Panc1 (cell line): ENCODE measurements around the gene AOAH. TPM values are rescaled to one million over a fixed set of nuclear protein-coding genes. Genes with fewer than 3 reads are reported as not detected.

ENCODE experiments used
- ATAC-seq: fragments of 200-7000 bp; cut with Tn5 transposase; 2 replicates; pipeline ENCODE4 v1.9.1; 2020; ENCODE audit warnings: mild to moderate bottlenecking, moderate library complexity
- BruUV-seq: library from RNA; stranded (reverse); fragments of 400-500 nt; replicated peaks from 2 replicates; lab custom pipeline; 2021; lab: Mats Ljungman, UMichigan
- CTCF ChIA-PET: fragments of 300-600 bp; sonication (Branson Sonifier 250); formaldehyde crosslinking; loops from one replicate; lab custom pipeline; 2022; ENCODE audit warnings: antibody characterized with exemption; lab: Charles Lee
- POLR2A ChIA-PET: fragments of 300-600 bp; sonication (Branson Sonifier 250); formaldehyde crosslinking; loops from one replicate; lab custom pipeline; 2022; ENCODE audit warnings: antibody characterized with exemption; lab: Charles Lee
- DNase-seq: peaks from one replicate; pipeline ENCODE4 v3.0.0-alpha.2; 2010; ENCODE audit warnings: low read depth, low spot score
- H3K27ac ChIP-seq: 2 replicates; pipeline ENCODE4 v1.5.1; 2011; ENCODE audit warnings: mild to moderate bottlenecking, low read length, inconsistent platforms
- H3K27me3 ChIP-seq: fragments of 200-500 bp; sonication (Bioruptor generic); 2 replicates; pipeline ENCODE4 v1.6.0; 2014; ENCODE audit warnings: low read length, inconsistent platforms; ENCODE audit not compliant: control insufficient read depth, insufficient read depth
- H3K36me3 ChIP-seq: fragments of 200-500 bp; sonication (Bioruptor generic); 2 replicates; pipeline ENCODE4 v1.5.1; 2014; ENCODE audit warnings: inconsistent platforms, mild to moderate bottlenecking, low read length, moderate library complexity; ENCODE audit not compliant: control insufficient read depth, insufficient read depth
- H3K4me1 ChIP-seq: 2 replicates; pipeline ENCODE4 v1.5.1; 2011; ENCODE audit warnings: inconsistent platforms, mild to moderate bottlenecking, low read length, moderate library complexity; ENCODE audit not compliant: control insufficient read depth, insufficient read depth
- H3K4me3 ChIP-seq, 2 experiments: 2 replicates each; pipeline ENCODE4 v1.5.1; 2011 to 2012; ENCODE audit warnings: low read depth in 2 of 2, low read length in 2 of 2, mild to moderate bottlenecking in 2 of 2, inconsistent platforms in 1 of 2, moderate library complexity in 1 of 2
- H3K9me3 ChIP-seq: fragments of 200-500 bp; sonication (Bioruptor generic); 2 replicates; pipeline ENCODE4 v1.5.1; 2014; ENCODE audit warnings: low read depth, mild to moderate bottlenecking, inconsistent platforms, low read length, moderate library complexity; ENCODE audit not compliant: control insufficient read depth, insufficient read depth
- CTCF ChIP-seq: fragments of 450-650 bp; IDR thresholded peaks from 2 replicates; pipeline ENCODE4 v1.5.1; 2017; ENCODE audit warnings: mild to moderate bottlenecking
- POLR2AphosphoS5 ChIP-seq: IDR thresholded peaks from 2 replicates; pipeline ENCODE4 v1.6.1; 2012; ENCODE audit warnings: mild to moderate bottlenecking, low read depth, low read length, moderate library complexity
- REST ChIP-seq, 2 experiments: IDR thresholded peaks; 2 replicates each; pipeline ENCODE4 v1.6.1; 2011 to 2012; ENCODE audit warnings: low read depth in 2 of 2, control low read depth in 1 of 2, low read length in 1 of 2, mild to moderate bottlenecking in 1 of 2, moderate library complexity in 1 of 2; ENCODE audit not compliant: insufficient read depth in 1 of 2
- SIN3A ChIP-seq: IDR thresholded peaks from 2 replicates; pipeline ENCODE4 v1.6.1; 2012; ENCODE audit warnings: low read depth, mild to moderate bottlenecking, low read length, moderate library complexity, borderline replicate concordance; ENCODE audit not compliant: insufficient read depth
- TCF7L2 ChIP-seq: IDR thresholded peaks from 2 replicates; pipeline ENCODE4 v1.6.1; 2011; ENCODE audit warnings: mild to moderate bottlenecking, low read depth, low read length, inconsistent platforms
- in situ Hi-C: cut with HindIII; loops from 2 replicates; pipeline ENCODE4 v1.10.0; 2016; ENCODE audit warnings: low sequenced_read_pairs, low pct_unique_long_range_greater_than_20kb
- intact Hi-C: fragments of 100-400 bp; cut with micrococcal nuclease; formaldehyde crosslinking; loops from one replicate; pipeline ENCODE4 v1.10.0; 2022; ENCODE audit not compliant: unreplicated experiment
- total RNA-seq: library from RNA; stranded (reverse); gene quantifications from one replicate; pipeline ENCODE4 v1.2.1, GENCODE V29; 2021; ENCODE audit not compliant: unreplicated experiment

Gene AOAH
- total RNA-seq, 1 experiment from 2014 or later: 0.31 TPM

DNA sequence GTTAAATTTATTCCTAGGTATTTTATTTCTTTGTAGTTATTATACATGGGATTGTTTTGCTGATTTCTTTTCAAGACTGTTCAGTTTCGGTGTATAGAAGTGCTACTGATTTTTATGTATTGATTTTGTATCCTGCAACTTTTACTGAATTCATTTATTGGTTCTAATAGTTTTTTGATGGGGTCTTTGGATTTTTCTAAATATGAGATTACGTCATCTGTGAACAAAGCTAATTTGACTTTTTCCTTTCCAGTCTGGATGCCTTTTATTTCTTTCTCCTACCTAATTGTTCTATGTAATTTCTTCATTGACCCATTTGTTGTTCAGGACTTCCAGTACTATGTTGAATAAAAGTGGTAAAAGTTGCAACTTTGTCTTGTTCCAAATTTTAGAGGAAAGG lies 5.8 kb upstream of the AOAH start:
- intact Hi-C loops (no loop called here), in situ Hi-C loops (no loop called here)
- no peak overlapping the region for H3K27ac ChIP-seq
- no peak for ATAC-seq
- H3K4me1 ChIP-seq: no peaks in the 10 kb centered on the region
- POLR2A ChIA-PET: no interaction called here
- TF ChIP-seq TCF7L2 (no peak), REST (IDR thresholded peaks at IDR 0.05; ENCODE audit: insufficient read depth in 1 of 2, low read depth in 2 of 2, low read length in 1 of 2) (no peak), POLR2AphosphoS5 (no peak), CTCF (no peak), SIN3A (no peak)
- H3K36me3 ChIP-seq: no peaks in the 10 kb centered on the region
- no peak overlapping the region for H3K4me3 ChIP-seq
- CTCF ChIA-PET: no interaction called here
- peaks cover 7% of the 10 kb centered on the region; the same call in 1 of the 2 replicates for H3K9me3 ChIP-seq
- no peaks in the 10 kb centered on the region for H3K27me3 ChIP-seq
- BruUV-seq: no TSS peak
- DNase-seq: no peak

GRCh38 chr7:36728143-36728542 lies 3.8 kb upstream of the AOAH start:
- Histone ChIP-seq H3K36me3 (no peaks in the 10 kb centered on the region), H3K4me3 (no peak overlapping the region), H3K4me1 (no peaks in the 10 kb centered on the region), H3K27me3 (no peaks in the 10 kb centered on the region), H3K9me3 (peaks cover 7% of the 10 kb centered on the region; the same call in 1 of the 2 replicates), H3K27ac (no peak overlapping the region)
- ChIA-PET POLR2A (no interaction called here), CTCF (no interaction called here)
- TF ChIP-seq SIN3A (no peak), CTCF (no peak), TCF7L2 (no peak), POLR2AphosphoS5 (no peak), REST (IDR thresholded peaks at IDR 0.05; ENCODE audit: insufficient read depth in 1 of 2, low read depth in 2 of 2, low read length in 1 of 2) (no peak)
- no peak for ATAC-seq
- no TSS peak for BruUV-seq
- in situ Hi-C loops: no loop called here
- DNase-seq: no peak
- intact Hi-C loops: no loop called here
